Ovary (tissue), 9 donors: ENCODE results near the gene POU2AF3. TPM values are rescaled to one million over a fixed set of nuclear protein-coding genes. Genes with fewer than 3 reads are reported as not detected.
"Not testable (repeated sequence)": the region's sequence is repeated elsewhere in the genome, so short reads cannot be mapped to it uniquely, and the experiment has no call there.

Experiments
- DNase-seq, 5 donors: peaks; one replicate each; pipeline ENCODE4 v3.0.0-alpha.2; 2019 to 2020
- H3K27ac ChIP-seq, 2 donors: fragments of 200-600 bp; one replicate each; pipeline versions ENCODE4 v1.5.1 to v1.8.0; 2019 to 2022
- H3K27me3 ChIP-seq: fragments of 200-600 bp; one replicate; pipeline ENCODE4 v1.8.0; 2022
- H3K36me3 ChIP-seq: fragments of 200-600 bp; sonication (generic); one replicate; pipeline ENCODE4 v1.5.1; 2019
- H3K4me1 ChIP-seq: one replicate; pipeline ENCODE4 v1.8.1; 2013; ENCODE audit warnings: mild to moderate bottlenecking, moderate library complexity; ENCODE audit not compliant: insufficient read depth
- H3K4me3 ChIP-seq: fragments of 200-600 bp; sonication (generic); one replicate; pipeline ENCODE4 v1.5.1; 2017
- H3K9me3 ChIP-seq, 2 donors: fragments of 200-600 bp in 1 of 2; sonication (generic) in 1 of 2; one replicate each; pipeline versions ENCODE4 v1.5.1 to v1.8.1; 2013 to 2019; ENCODE audit warnings: mild to moderate bottlenecking in 1 of 2, moderate library complexity in 1 of 2
- EP300 ChIP-seq: sonication (generic); formaldehyde crosslinking; IDR thresholded peaks from one replicate; pipeline ENCODE4 v1.6.1; 2017; ENCODE audit warnings: antibody characterized with exemption
- POLR2A ChIP-seq: fragments of 450-650 bp; IDR thresholded peaks from one replicate; pipeline ENCODE4 v1.6.1; 2017; ENCODE audit warnings: antibody characterized with exemption, mild to moderate bottlenecking, moderate library complexity
- WGBS, 3 donors: extraction: QIAGEN DNeasy Blood & Tissue Kit in 1 of 3; methylation state at CpG; one replicate each; pipeline versions ENCODE4 v1.1.5 to v1.1.7; 2013 to 2017; 5-methylcytosine and 5-hydroxymethylcytosine counted together
- intact Hi-C, 4 donors: fragments of 100-400 bp; cut with DNase I; formaldehyde crosslinking; loops; one replicate each; pipeline versions ENCODE4 v1.11.0 to v1.15.1; 2022 to 2023
- polyA plus RNA-seq, 2 donors: library from polyadenylated mRNA; stranded (reverse); fragments of 200-250 nt in 1 of 2; fragments of 350-450 nt in 1 of 2; fragmentation: Illumina TruSeq in 1 of 2; extraction: RNeasy Lipid Tissue Mini Kit (QIAGEN cat#74804) in 1 of 2; gene quantifications; one replicate each; pipeline ENCODE4 v1.2.3, GENCODE V29; 2013 to 2014
- total RNA-seq, 7 donors: library from RNA; depleted of rRNA in 2 of 7; stranded (reverse); fragments of >200 nt in 2 of 7; fragmentation: NEBNext Ultra II Directional in 3 of 7; extraction: Animal tissue kit (Norgen Biotek cat#: 25700) in 3 of 7; gene quantifications; one replicate each; pipeline versions ENCODE4 v1.1.0 to v1.2.4, GENCODE V29; 2016 to 2023
- TF ChIP-seq, protein P1 (sequence below), 3 donors: fragments of 450-650 bp in 2 of 3; fragments of 200-600 bp in 1 of 3; IDR thresholded peaks; one replicate each; pipeline versions ENCODE4 v1.5.1 to v1.8.0; 2016 to 2022; ENCODE audit warnings: antibody characterized with exemption in 3 of 3, mild to moderate bottlenecking in 1 of 3
- donor health status: DM: no; HTN: no; CAD: no; lungs with moderate emphysema.
- donor health status: DM: no; HTN: no; CAD: no.
- donor health status: Bipolar disorder and iron deficiency.
- donor health status: DM: yes; HTN: yes; CAD: no.
- donor health status: DM: no; HTN: no; CAD: no.
- donor health status: DM: yes; HTN: yes; CAD: no.

POU2AF3 gene
- total and polyA plus RNA-seq, 9 donors: 2.1 to 11.8 (median 7.4) TPM

GRCh38 chr11:111285189-111286091 lies 12.9 kb upstream of the POU2AF3 start:
- DNase-seq: no peak
- Histone ChIP-seq H3K9me3 (no peaks in the 10 kb centered on the region), H3K4me1 (no peaks in the 10 kb centered on the region), H3K27me3 (no peaks in the 10 kb centered on the region), H3K36me3 (no peaks in the 10 kb centered on the region), H3K4me3 (no peak overlapping the region), H3K27ac (no peak overlapping the region)
- TF ChIP-seq POLR2A: no peak
- TF ChIP-seq, protein P1, sequence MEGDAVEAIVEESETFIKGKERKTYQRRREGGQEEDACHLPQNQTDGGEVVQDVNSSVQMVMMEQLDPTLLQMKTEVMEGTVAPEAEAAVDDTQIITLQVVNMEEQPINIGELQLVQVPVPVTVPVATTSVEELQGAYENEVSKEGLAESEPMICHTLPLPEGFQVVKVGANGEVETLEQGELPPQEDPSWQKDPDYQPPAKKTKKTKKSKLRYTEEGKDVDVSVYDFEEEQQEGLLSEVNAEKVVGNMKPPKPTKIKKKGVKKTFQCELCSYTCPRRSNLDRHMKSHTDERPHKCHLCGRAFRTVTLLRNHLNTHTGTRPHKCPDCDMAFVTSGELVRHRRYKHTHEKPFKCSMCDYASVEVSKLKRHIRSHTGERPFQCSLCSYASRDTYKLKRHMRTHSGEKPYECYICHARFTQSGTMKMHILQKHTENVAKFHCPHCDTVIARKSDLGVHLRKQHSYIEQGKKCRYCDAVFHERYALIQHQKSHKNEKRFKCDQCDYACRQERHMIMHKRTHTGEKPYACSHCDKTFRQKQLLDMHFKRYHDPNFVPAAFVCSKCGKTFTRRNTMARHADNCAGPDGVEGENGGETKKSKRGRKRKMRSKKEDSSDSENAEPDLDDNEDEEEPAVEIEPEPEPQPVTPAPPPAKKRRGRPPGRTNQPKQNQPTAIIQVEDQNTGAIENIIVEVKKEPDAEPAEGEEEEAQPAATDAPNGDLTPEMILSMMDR (IDR thresholded peaks at IDR 0.05): no peak
- no peak for TF ChIP-seq EP300
- WGBS, 3 donors: 81 to 85% (median 83%) methylated on average over 18 of the region's 18 CpGs
- intact Hi-C loops: no loop called here

GRCh38 chr11:111291764-111292163 lies 6.6 kb upstream of the POU2AF3 start:
- TF ChIP-seq, protein P1 (IDR thresholded peaks at IDR 0.05): no peak
- no peak for TF ChIP-seq EP300
- no peak for TF ChIP-seq POLR2A
- intact Hi-C loops: no loop called here
- Histone ChIP-seq H3K27me3 (no peaks in the 10 kb centered on the region), H3K9me3 (no peaks in the 10 kb centered on the region), H3K27ac (no peak overlapping the region), H3K36me3 (no peaks in the 10 kb centered on the region), H3K4me1 (no peaks in the 10 kb centered on the region), H3K4me3 (no peak overlapping the region)
- WGBS, 3 donors: 92 to 95% (median 92%) methylated on average over 5 of the region's 5 CpGs
- DNase-seq: no peak

DNA sequence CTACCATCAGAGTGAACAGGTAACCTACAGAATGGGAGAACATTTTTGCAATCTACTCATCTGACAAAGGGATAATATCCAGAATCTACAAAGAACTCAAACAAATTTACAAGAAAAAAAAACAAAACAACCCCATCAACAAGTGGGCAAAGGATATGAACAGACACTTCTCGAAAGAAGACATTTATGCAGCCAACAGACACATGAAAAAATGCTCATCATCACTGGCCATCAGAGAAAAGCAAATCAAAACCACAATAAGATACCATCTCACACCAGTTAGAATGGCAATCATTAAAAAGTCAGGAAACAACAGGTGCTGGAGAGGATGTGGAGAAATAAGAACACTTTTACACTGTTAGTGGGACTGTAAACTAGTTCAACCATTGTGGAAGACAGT lies 5.9 kb upstream of the POU2AF3 start:
- 96 to 100% (median 100%) methylated on average over 1 of the region's 1 CpG for WGBS, 3 donors
- H3K4me1 ChIP-seq, H3K36me3 ChIP-seq, H3K27ac ChIP-seq, H3K27me3 ChIP-seq, DNase-seq, H3K4me3 ChIP-seq, intact Hi-C loops, H3K9me3 ChIP-seq: not testable (repeated sequence)

DNA sequence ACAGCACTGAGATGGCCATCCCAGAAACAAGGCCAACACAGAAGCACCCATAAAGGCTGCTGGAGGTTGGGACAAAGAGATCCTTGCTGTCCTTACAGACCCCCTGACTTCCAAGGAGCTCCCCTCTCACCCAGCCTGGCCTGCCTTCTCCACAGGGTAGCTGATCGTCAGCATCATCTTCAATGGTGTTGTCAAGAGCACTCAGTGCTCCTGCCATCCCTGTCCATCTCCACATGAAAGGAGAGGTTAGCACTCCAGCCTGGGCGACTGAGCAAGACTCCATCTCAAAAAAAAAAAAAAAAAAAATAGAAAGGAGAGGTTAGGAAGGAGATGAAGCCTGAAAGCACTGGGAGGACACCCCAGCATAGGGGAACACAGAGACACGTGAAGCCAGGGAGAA lies 2.1 kb upstream of the POU2AF3 start:
- DNase-seq: no peak
- intact Hi-C loops: loop anchor here (5.0 kb wide), 3 partner anchors 121 to 136 kb away; no protein-coding TSS in a partner anchor
- H3K4me3 ChIP-seq: no peak overlapping the region
- no peaks in the 10 kb centered on the region for H3K36me3 ChIP-seq
- H3K4me1 ChIP-seq: peaks cover 3% of the 10 kb centered on the region
- H3K27ac ChIP-seq: no peak overlapping the region
- TF ChIP-seq POLR2A: no peak
- no peak for TF ChIP-seq EP300
- WGBS, 3 donors: 90 to 96% (median 94%) methylated on average over 3 of the region's 3 CpGs
- H3K9me3 ChIP-seq: no peaks in the 10 kb centered on the region
- no peaks in the 10 kb centered on the region for H3K27me3 ChIP-seq

GRCh38 chr11:111297696-111298095 lies 650 bp upstream of the POU2AF3 start:
- no peaks in the 10 kb centered on the region for H3K27me3 ChIP-seq
- TF ChIP-seq EP300: no peak
- TF ChIP-seq, protein P1 (IDR thresholded peaks at IDR 0.05): no peak
- no peak for TF ChIP-seq POLR2A
- peaks cover 3% of the 10 kb centered on the region for H3K4me1 ChIP-seq
- H3K9me3 ChIP-seq: no peaks in the 10 kb centered on the region
- WGBS, 3 donors: 95 to 97% (median 97%) methylated on average over 10 of the region's 10 CpGs
- H3K27ac ChIP-seq: peak overlapping the region in 1 of 2 donors; percentile 4
- intact Hi-C loops: loop anchor here (5.0 kb wide), 3 partner anchors 120 to 135 kb away; no protein-coding TSS in a partner anchor
- no peak overlapping the region for H3K4me3 ChIP-seq
- H3K36me3 ChIP-seq: no peaks in the 10 kb centered on the region
- no peak for DNase-seq
